Endothelial cell (in vitro differentiated cells): Measurements from ENCODE around the gene IL6R. TPM values are rescaled to one million over a fixed set of nuclear protein-coding genes. Genes with fewer than 3 reads are reported as not detected.

Experiments
- DNase-seq: peaks from one replicate; pipeline ENCODE4 v3.0.0; 2021; ENCODE audit warnings: low spot score
- H3K27ac Mint-ChIP-seq: one replicate; pipeline ENCODE4 v1.8.0; 2021; ENCODE audit warnings: mixed read lengths, inconsistent platforms; ENCODE audit not compliant: unreplicated experiment
- H3K27me3 Mint-ChIP-seq: one replicate; pipeline ENCODE4 v1.8.0; 2021; ENCODE audit warnings: mild to moderate bottlenecking, moderate library complexity, mixed read lengths, inconsistent platforms; ENCODE audit not compliant: unreplicated experiment
- H3K36me3 Mint-ChIP-seq: one replicate; pipeline ENCODE4 v1.8.0; 2021; ENCODE audit warnings: mild to moderate bottlenecking, low read depth, mixed read lengths, inconsistent platforms; ENCODE audit not compliant: unreplicated experiment
- H3K4me1 Mint-ChIP-seq: one replicate; pipeline ENCODE4 v1.8.0; 2021; ENCODE audit warnings: mild to moderate bottlenecking, mixed read lengths, inconsistent platforms; ENCODE audit not compliant: unreplicated experiment
- H3K4me3 Mint-ChIP-seq: one replicate; pipeline ENCODE4 v1.8.0; 2021; ENCODE audit warnings: mild to moderate bottlenecking, mixed read lengths, inconsistent platforms; ENCODE audit not compliant: unreplicated experiment
- H3K9me3 Mint-ChIP-seq: one replicate; pipeline ENCODE4 v1.8.0; 2021; ENCODE audit warnings: mixed read lengths, inconsistent platforms; ENCODE audit not compliant: unreplicated experiment
- CTCF ChIP-seq: fragments of 200-600 bp; sonication (generic); IDR thresholded peaks from one replicate; pipeline ENCODE4 v1.5.0; 2021; ENCODE audit warnings: antibody characterized with exemption; ENCODE audit not compliant: unreplicated experiment
- total RNA-seq: library from RNA; stranded (reverse); fragmentation: NEBNext Ultra II Directional; extraction: Animal tissue kit (Norgen Biotek cat#: 25700); gene quantifications from one replicate; pipeline ENCODE4 v1.2.1, GENCODE V29; 2021; ENCODE audit not compliant: unreplicated experiment

IL6R gene
- total RNA-seq, 1 donor from 2014 or later: 1.0 TPM

- Mint-ChIP-seq H3K27ac (no peak overlapping the region), H3K4me3 (no peak overlapping the region), H3K9me3 (no peaks in the 10 kb centered on the region), H3K27me3 (peaks cover 6% of the 10 kb centered on the region), H3K36me3 (peaks cover 5% of the 10 kb centered on the region), H3K4me1 (peaks cover 4% of the 10 kb centered on the region)
- no peak for TF ChIP-seq CTCF
- DNase-seq: no peak
Measured at GRCh38 chr1:154467434-154468102, 62.4 kb downstream of the IL6R start.

- no peak for DNase-seq
- H3K9me3 Mint-ChIP-seq: no peaks in the 10 kb centered on the region
- peaks cover 6% of the 10 kb centered on the region for H3K27me3 Mint-ChIP-seq
- H3K36me3 Mint-ChIP-seq: peaks cover 5% of the 10 kb centered on the region
- H3K4me3 Mint-ChIP-seq: no peak overlapping the region
- H3K27ac Mint-ChIP-seq: no peak overlapping the region
- TF ChIP-seq CTCF: no peak
- peaks cover 2% of the 10 kb centered on the region for H3K4me1 Mint-ChIP-seq
Measured at GRCh38 chr1:154468535-154469250, 63.5 kb downstream of the IL6R start.

- H3K27me3 Mint-ChIP-seq: peaks cover 6% of the 10 kb centered on the region
- no peaks in the 10 kb centered on the region for H3K9me3 Mint-ChIP-seq
- TF ChIP-seq CTCF: no peak
- peaks cover 5% of the 10 kb centered on the region for H3K36me3 Mint-ChIP-seq
- no peak overlapping the region for H3K27ac Mint-ChIP-seq
- no peak for DNase-seq
- no peaks in the 10 kb centered on the region for H3K4me1 Mint-ChIP-seq
- no peak overlapping the region for H3K4me3 Mint-ChIP-seq
Measured at GRCh38 chr1:154469844-154470560, 64.9 kb downstream of the IL6R start.

GRCh38 chr1:154471304-154471703 is 66.2 kb downstream of the IL6R start:
- peaks cover 5% of the 10 kb centered on the region for H3K36me3 Mint-ChIP-seq
- peaks cover 8% of the 10 kb centered on the region for H3K27me3 Mint-ChIP-seq
- H3K4me3 Mint-ChIP-seq: no peak overlapping the region
- no peak overlapping the region for H3K27ac Mint-ChIP-seq
- TF ChIP-seq CTCF: no peak
- H3K9me3 Mint-ChIP-seq: no peaks in the 10 kb centered on the region
- no peak for DNase-seq
- H3K4me1 Mint-ChIP-seq: no peaks in the 10 kb centered on the region
